ENCODE data around the gene HSPB6. TPM values are rescaled to one million over a fixed set of nuclear protein-coding genes. Genes with fewer than 3 reads are reported as not detected.

HSPB6 gene
- total RNA-seq, 1 experiment from 2014 or later, result 0.93 TPM

DNA sequence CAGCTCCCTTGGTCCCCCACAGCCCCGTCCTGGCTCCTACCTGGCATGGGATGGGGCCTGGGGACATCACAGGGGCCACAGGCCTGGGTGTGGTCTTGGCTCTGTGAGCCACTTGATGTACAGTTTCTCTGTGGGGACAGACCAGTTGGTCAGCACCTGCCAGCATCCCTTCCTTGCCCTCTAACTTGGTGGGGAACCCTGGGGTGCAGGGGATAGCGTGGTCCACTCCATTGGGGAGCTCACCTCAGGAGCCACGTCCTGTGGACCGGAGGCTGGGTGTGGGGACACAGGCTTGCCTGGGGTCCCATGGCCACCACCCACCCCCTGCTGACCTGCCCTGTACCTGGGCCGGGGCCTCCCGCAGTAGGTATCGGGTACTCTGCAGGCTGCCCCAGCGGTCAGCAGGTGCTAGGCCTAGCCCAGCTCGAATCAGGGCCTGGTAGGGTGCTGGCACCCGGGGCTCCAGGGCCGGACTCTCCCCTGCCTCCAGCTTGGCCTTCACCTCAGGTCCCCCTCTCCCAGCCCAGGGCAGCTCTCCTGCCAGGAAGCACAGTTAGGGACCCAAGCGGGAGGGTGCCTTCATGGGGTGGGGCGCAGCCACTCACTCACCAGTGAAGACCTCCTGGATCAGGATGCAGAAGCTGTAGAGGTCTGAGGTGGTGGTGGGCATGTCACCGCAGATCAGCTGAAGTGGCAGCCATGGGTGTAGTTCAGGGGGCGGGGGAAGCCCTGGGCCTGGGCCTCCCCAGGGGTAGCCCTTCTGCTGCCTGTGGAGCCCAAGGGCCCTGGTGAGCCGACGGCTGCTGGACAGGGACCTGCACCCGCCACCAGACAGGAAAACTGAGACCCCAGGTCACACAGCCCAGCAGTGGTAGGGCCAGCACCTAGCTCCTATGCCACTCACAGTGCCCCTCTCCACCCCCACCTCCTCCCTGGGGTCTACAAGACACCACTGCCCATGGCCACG, 33.4 kb upstream of the HSPB6 start:
- DNase-seq (ENCODE audit: low read depth, low spot score) (no peak), ATAC-seq (0 out of 2 replicates have a peak, but pooled peaks have one; percentile 4)
- BruUV-seq (replicated peaks), result no TSS peak
- Histone ChIP-seq H3K9me3 (ENCODE audit: control insufficient read depth in 1 of 2, insufficient read depth in 1 of 2, low read depth in 1 of 2, low read length in 2 of 2) (no peaks in the 10 kb centered on the region), H3K4me1 (ENCODE audit: control insufficient read depth in 1 of 2, insufficient read depth in 2 of 2, low read length in 2 of 2) (peaks cover 0 to 5% of the 10 kb centered on the region in 2 experiments; a peak in 2 of 4 replicates), H3K4me3 (replicated peaks in 1 of 2; ENCODE audit: low read depth in 1 of 2, low read length in 2 of 2) (no peak overlapping the region), H3K27ac (ENCODE audit: low read depth, low read length) (no peak overlapping the region; the same call in 1 of the 2 replicates), H3K9ac (ENCODE audit: low read length) (no peak overlapping the region), H3K79me2 (ENCODE audit: insufficient read depth, low read length) (no peaks in the 10 kb centered on the region), H4K20me1 (ENCODE audit: insufficient read depth) (no peaks in the 10 kb centered on the region), H3K9me2 (ENCODE audit: insufficient read depth) (no peaks in the 10 kb centered on the region), H3K27me3 (ENCODE audit: insufficient read depth, low read length) (no peaks in the 10 kb centered on the region), H3K4me2 (ENCODE audit: low read length) (no peak overlapping the region), H2AFZ (ENCODE audit: low read depth, low read length, poor library complexity, severe bottlenecking) (no peak overlapping the region), H3K36me3 (ENCODE audit: control insufficient read depth in 1 of 2, insufficient read depth in 2 of 2, low read length in 2 of 2) (0 out of 4 replicates have a peak, but pooled peaks cover 0 to under 1% of the 10 kb centered on the region in 2 experiments)
- ChIA-PET POLR2A (no interaction called here), RAD21 (ENCODE audit: low non-redundant PET in 1 of 2, low total read pairs in 2 of 2, uncharacterized antibody in 2 of 2, unreplicated experiment in 2 of 2) (interaction anchor here in 1 of 2 experiments (0.6 kb wide), 1 partner anchor 384 kb away, joined by 3 read pairs; no protein-coding TSS in a partner anchor), CTCF (no interaction called here)
- intact Hi-C loops (cut with micrococcal nuclease), result no loop called here
- TF ChIP-seq, protein P1, sequence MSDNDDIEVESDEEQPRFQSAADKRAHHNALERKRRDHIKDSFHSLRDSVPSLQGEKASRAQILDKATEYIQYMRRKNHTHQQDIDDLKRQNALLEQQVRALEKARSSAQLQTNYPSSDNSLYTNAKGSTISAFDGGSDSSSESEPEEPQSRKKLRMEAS (IDR thresholded peaks at IDR 0.05), result no peak
- TF ChIP-seq EGR1 (IDR thresholded peaks at IDR 0.05; ENCODE audit: low read depth) (no peak), TCF7L2 (IDR thresholded peaks at IDR 0.05; ENCODE audit: borderline replicate concordance, extremely low read depth, insufficient read depth, insufficient read length) (no peak), EZH2 (IDR thresholded peaks at IDR 0.05) (no peak), ELF1 (IDR thresholded peaks at IDR 0.05; ENCODE audit: borderline replicate concordance, low read depth) (no peak), ZFX (IDR thresholded peaks at IDR 0.05) (no peak), CBX3 (IDR thresholded peaks at IDR 0.05; ENCODE audit: low read depth) (no peak), POLR2A (IDR thresholded peaks at IDR 0.05; ENCODE audit: borderline replicate concordance, extremely low read depth, insufficient read depth, insufficient read length) (no peak), RAD21 (IDR thresholded peaks at IDR 0.05; ENCODE audit: low read depth) (no peak), CEBPB (IDR thresholded peaks at IDR 0.05; ENCODE audit: low read depth) (no peak), SIN3A (IDR thresholded peaks at IDR 0.05; ENCODE audit: low read depth) (no peak), SRF (IDR thresholded peaks at IDR 0.05; ENCODE audit: low read depth) (no peak), YY1 (IDR thresholded peaks at IDR 0.05; ENCODE audit: extremely low read depth, insufficient replicate concordance, low read depth, low read length) (no peak), FOSL1 (IDR thresholded peaks at IDR 0.05; ENCODE audit: low read depth) (no peak)
- TF ChIP-seq, protein P2, sequence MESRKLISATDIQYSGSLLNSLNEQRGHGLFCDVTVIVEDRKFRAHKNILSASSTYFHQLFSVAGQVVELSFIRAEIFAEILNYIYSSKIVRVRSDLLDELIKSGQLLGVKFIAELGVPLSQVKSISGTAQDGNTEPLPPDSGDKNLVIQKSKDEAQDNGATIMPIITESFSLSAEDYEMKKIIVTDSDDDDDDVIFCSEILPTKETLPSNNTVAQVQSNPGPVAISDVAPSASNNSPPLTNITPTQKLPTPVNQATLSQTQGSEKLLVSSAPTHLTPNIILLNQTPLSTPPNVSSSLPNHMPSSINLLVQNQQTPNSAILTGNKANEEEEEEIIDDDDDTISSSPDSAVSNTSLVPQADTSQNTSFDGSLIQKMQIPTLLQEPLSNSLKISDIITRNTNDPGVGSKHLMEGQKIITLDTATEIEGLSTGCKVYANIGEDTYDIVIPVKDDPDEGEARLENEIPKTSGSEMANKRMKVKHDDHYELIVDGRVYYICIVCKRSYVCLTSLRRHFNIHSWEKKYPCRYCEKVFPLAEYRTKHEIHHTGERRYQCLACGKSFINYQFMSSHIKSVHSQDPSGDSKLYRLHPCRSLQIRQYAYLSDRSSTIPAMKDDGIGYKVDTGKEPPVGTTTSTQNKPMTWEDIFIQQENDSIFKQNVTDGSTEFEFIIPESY (IDR thresholded peaks at IDR 0.05; ENCODE audit: extremely low read depth, insufficient replicate concordance, low read length), result no peak
- TF ChIP-seq, protein P3, sequence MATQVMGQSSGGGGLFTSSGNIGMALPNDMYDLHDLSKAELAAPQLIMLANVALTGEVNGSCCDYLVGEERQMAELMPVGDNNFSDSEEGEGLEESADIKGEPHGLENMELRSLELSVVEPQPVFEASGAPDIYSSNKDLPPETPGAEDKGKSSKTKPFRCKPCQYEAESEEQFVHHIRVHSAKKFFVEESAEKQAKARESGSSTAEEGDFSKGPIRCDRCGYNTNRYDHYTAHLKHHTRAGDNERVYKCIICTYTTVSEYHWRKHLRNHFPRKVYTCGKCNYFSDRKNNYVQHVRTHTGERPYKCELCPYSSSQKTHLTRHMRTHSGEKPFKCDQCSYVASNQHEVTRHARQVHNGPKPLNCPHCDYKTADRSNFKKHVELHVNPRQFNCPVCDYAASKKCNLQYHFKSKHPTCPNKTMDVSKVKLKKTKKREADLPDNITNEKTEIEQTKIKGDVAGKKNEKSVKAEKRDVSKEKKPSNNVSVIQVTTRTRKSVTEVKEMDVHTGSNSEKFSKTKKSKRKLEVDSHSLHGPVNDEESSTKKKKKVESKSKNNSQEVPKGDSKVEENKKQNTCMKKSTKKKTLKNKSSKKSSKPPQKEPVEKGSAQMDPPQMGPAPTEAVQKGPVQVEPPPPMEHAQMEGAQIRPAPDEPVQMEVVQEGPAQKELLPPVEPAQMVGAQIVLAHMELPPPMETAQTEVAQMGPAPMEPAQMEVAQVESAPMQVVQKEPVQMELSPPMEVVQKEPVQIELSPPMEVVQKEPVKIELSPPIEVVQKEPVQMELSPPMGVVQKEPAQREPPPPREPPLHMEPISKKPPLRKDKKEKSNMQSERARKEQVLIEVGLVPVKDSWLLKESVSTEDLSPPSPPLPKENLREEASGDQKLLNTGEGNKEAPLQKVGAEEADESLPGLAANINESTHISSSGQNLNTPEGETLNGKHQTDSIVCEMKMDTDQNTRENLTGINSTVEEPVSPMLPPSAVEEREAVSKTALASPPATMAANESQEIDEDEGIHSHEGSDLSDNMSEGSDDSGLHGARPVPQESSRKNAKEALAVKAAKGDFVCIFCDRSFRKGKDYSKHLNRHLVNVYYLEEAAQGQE (IDR thresholded peaks at IDR 0.05; ENCODE audit: low read depth), result no peak
- TF ChIP-seq, protein P4, sequence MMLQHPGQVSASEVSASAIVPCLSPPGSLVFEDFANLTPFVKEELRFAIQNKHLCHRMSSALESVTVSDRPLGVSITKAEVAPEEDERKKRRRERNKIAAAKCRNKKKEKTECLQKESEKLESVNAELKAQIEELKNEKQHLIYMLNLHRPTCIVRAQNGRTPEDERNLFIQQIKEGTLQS (IDR thresholded peaks at IDR 0.05), result no peak
- TF ChIP-seq, protein P5, sequence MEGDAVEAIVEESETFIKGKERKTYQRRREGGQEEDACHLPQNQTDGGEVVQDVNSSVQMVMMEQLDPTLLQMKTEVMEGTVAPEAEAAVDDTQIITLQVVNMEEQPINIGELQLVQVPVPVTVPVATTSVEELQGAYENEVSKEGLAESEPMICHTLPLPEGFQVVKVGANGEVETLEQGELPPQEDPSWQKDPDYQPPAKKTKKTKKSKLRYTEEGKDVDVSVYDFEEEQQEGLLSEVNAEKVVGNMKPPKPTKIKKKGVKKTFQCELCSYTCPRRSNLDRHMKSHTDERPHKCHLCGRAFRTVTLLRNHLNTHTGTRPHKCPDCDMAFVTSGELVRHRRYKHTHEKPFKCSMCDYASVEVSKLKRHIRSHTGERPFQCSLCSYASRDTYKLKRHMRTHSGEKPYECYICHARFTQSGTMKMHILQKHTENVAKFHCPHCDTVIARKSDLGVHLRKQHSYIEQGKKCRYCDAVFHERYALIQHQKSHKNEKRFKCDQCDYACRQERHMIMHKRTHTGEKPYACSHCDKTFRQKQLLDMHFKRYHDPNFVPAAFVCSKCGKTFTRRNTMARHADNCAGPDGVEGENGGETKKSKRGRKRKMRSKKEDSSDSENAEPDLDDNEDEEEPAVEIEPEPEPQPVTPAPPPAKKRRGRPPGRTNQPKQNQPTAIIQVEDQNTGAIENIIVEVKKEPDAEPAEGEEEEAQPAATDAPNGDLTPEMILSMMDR (IDR thresholded peaks at IDR 0.05 in 2 of 3, conservative IDR thresholded peaks at IDR 0.05 in 1 of 3; ENCODE audit: borderline replicate concordance in 1 of 3, insufficient read depth in 1 of 3, low read depth in 2 of 3, low read length in 2 of 3), result no peak
